Thymus (tissue), 11 donors: ENCODE data around the gene TAF7L. TPM values are rescaled to one million over a fixed set of nuclear protein-coding genes. Genes with fewer than 3 reads are reported as not detected.

ENCODE experiments used
- DNase-seq, 9 donors: peaks; one replicate each; pipeline ENCODE4 v3.0.0-alpha.2; 2013; ENCODE audit warnings: low spot score in 9 of 9, low read depth in 6 of 9, missing footprints in 1 of 9
- H3K27ac ChIP-seq, 2 donors: one replicate each; pipeline ENCODE4 v1.5.1; 2013; ENCODE audit warnings: control low read depth in 1 of 2, low read depth in 1 of 2, low read length in 1 of 2, mild to moderate bottlenecking in 1 of 2, moderate library complexity in 1 of 2
- H3K27me3 ChIP-seq, 2 donors: one replicate each; pipeline ENCODE4 v1.5.1; 2013; ENCODE audit warnings: low read length in 1 of 2; ENCODE audit not compliant: control insufficient read depth in 2 of 2, insufficient read depth in 1 of 2
- H3K36me3 ChIP-seq, 2 donors: one replicate each; pipeline ENCODE4 v1.5.1; 2013; ENCODE audit warnings: low read length in 1 of 2, mild to moderate bottlenecking in 1 of 2, moderate library complexity in 1 of 2; ENCODE audit not compliant: control insufficient read depth in 2 of 2, insufficient read depth in 2 of 2
- H3K4me1 ChIP-seq, 2 donors: one replicate each; pipeline ENCODE4 v1.5.1; 2013; ENCODE audit warnings: low read length in 2 of 2; ENCODE audit not compliant: control insufficient read depth in 2 of 2, insufficient read depth in 2 of 2
- H3K4me3 ChIP-seq, 2 donors: one replicate each; pipeline ENCODE4 v1.5.1; 2013; ENCODE audit warnings: low read length in 2 of 2, control low read depth in 1 of 2, mild to moderate bottlenecking in 1 of 2
- H3K9me3 ChIP-seq, 2 donors: one replicate each; pipeline ENCODE4 v1.5.1; 2013; ENCODE audit warnings: low read length in 1 of 2, mild to moderate bottlenecking in 1 of 2; ENCODE audit not compliant: control insufficient read depth in 2 of 2, insufficient read depth in 1 of 2
- WGBS: extraction: QIAGEN DNeasy Blood & Tissue Kit; methylation state at CpG from one replicate; pipeline ENCODE4 v1.1.7; 2013; 5-methylcytosine and 5-hydroxymethylcytosine counted together
- polyA plus RNA-seq: library from polyadenylated mRNA; stranded (reverse); fragments of 200-250 nt; gene quantifications from one replicate; pipeline ENCODE4 v1.2.3, GENCODE V29; 2013
- total RNA-seq: library from RNA; stranded (reverse); fragments of 120-200 nt; gene quantifications from one replicate; pipeline ENCODE4 v1.2.4, GENCODE V29; 2013
- donor health status: healthy.

The TAF7L gene
- total and polyA plus RNA-seq, 2 donors, result 0.19 to 0.59 TPM

GRCh38 chrX:101232316-101232715 is 58.8 kb downstream of the TAF7L start:
- 82% methylated on average over 5 of the region's 5 CpGs for WGBS

GRCh38 chrX:101231080-101231479 is 60.1 kb downstream of the TAF7L start:
- Histone ChIP-seq H3K27ac (no peak overlapping the region), H3K36me3 (no peaks in the 10 kb centered on the region), H3K4me3 (no peak overlapping the region), H3K27me3 (no peaks in the 10 kb centered on the region), H3K4me1 (no peaks in the 10 kb centered on the region), H3K9me3 (no peaks in the 10 kb centered on the region)
- 90% methylated on average over 1 of the region's 1 CpG for WGBS
- no peak for DNase-seq

More at GRCh38 chrX:101232316-101232715, 58.8 kb downstream of the TAF7L start:
- Histone ChIP-seq H3K27ac (no peak overlapping the region), H3K4me3 (no peak overlapping the region), H3K27me3 (no peaks in the 10 kb centered on the region), H3K4me1 (no peaks in the 10 kb centered on the region), H3K36me3 (no peaks in the 10 kb centered on the region), H3K9me3 (no peaks in the 10 kb centered on the region)
- DNase-seq, result no peak

- Histone ChIP-seq H3K9me3 (no peaks in the 10 kb centered on the region), H3K36me3 (no peaks in the 10 kb centered on the region), H3K4me1 (no peaks in the 10 kb centered on the region), H3K27me3 (no peaks in the 10 kb centered on the region), H3K4me3 (no peak overlapping the region), H3K27ac (no peak overlapping the region)
- DNase-seq, result no peak
- 93% methylated on average over 2 of the region's 2 CpGs for WGBS
These were observed 60.5 kb downstream of the TAF7L start for GRCh38 chrX:101230636-101231035.

GRCh38 chrX:101229170-101229569 is 62.0 kb downstream of the TAF7L start:
- Histone ChIP-seq H3K27me3 (no peaks in the 10 kb centered on the region), H3K27ac (no peak overlapping the region), H3K36me3 (no peaks in the 10 kb centered on the region), H3K9me3 (no peaks in the 10 kb centered on the region), H3K4me1 (no peaks in the 10 kb centered on the region), H3K4me3 (no peak overlapping the region)
- WGBS, result 95% methylated on average over 1 of the region's 1 CpG
- DNase-seq, result no peak

- Histone ChIP-seq H3K4me3 (no peak overlapping the region), H3K9me3 (no peaks in the 10 kb centered on the region), H3K27ac (no peak overlapping the region), H3K36me3 (no peaks in the 10 kb centered on the region), H3K27me3 (no peaks in the 10 kb centered on the region), H3K4me1 (peaks cover 0 to 26% of the 10 kb centered on the region in 2 donors)
- WGBS, result 92% methylated on average over 1 of the region's 1 CpG
- DNase-seq, result no peak
These were observed 67.9 kb downstream of the TAF7L start for GRCh38 chrX:101223226-101223625.

- Histone ChIP-seq H3K27ac (peak overlapping the region; percentile 87 to 90), H3K4me3 (peak overlapping the region; percentile 10 to 23), H3K9me3 (no peaks in the 10 kb centered on the region), H3K27me3 (no peaks in the 10 kb centered on the region), H3K4me1 (peaks cover 0 to 36% of the 10 kb centered on the region in 2 donors), H3K36me3 (no peaks in the 10 kb centered on the region)
- WGBS, result 29% methylated on average over 4 of the region's 4 CpGs
- peak in 6 of 9 donors; percentile 21 to 78 (median 52) for DNase-seq
These were observed 70.4 kb downstream of the TAF7L start for GRCh38 chrX:101220662-101221260.

- peak overlapping the region; percentile 77 to 90 for H3K27ac ChIP-seq
- no peaks in the 10 kb centered on the region for H3K9me3 ChIP-seq
- WGBS, result 10% methylated on average over 12 of the region's 12 CpGs
- H3K27me3 ChIP-seq, result no peaks in the 10 kb centered on the region
- H3K4me1 ChIP-seq, result peaks cover 0 to 36% of the 10 kb centered on the region in 2 donors
- peak in 3 of 9 donors; percentile 29 to 71 (median 41) for DNase-seq
- peak overlapping the region; percentile 19 to 39 for H3K4me3 ChIP-seq
- no peaks in the 10 kb centered on the region for H3K36me3 ChIP-seq
These were observed 71.2 kb downstream of the TAF7L start for GRCh38 chrX:101219864-101220346.

- DNase-seq, result peak in 1 of 9 donors; percentile 12
- 67% methylated on average over 7 of the region's 7 CpGs for WGBS
- Histone ChIP-seq H3K9me3 (no peaks in the 10 kb centered on the region), H3K4me3 (peak within 1 kb of the TSS; percentile 19 to 39), H3K27me3 (no peaks in the 10 kb centered on the region), H3K36me3 (no peaks in the 10 kb centered on the region), H3K27ac (peak within 1 kb of the TSS; percentile 87 to 90), H3K4me1 (peaks cover 0 to 36% of the 10 kb centered on the region in 2 donors)
These were observed 71.8 kb downstream of the TAF7L start, which contains the start of gene DRP2 for GRCh38 chrX:101219116-101219863. Gene DRP2, plus strand, starts transcription at chrX:101219786. Its CDS starts 11,862 bp downstream, at chrX:101231648.
